Eye (tissue), 1 donor: ENCODE results near the gene TACC2.
"Not testable (repeated sequence)": the region's sequence is repeated elsewhere in the genome, so short reads cannot be mapped to it uniquely, and the experiment has no call there.

Experiments used
- DNase-seq: peaks from one replicate; pipeline ENCODE4 v3.0.0-alpha.2; 2015

TACC2 gene

GRCh38 chr10:121988361-121989324 is at the start of gene TACC2:
TACC2 (plus strand) TSS chr10:121989163; CDS start chr10:122021982, 32,819 bp downstream.
- no peak for DNase-seq

- DNase-seq: no peak
Observed at GRCh38 chr10:121941532-121941931, 47.4 kb upstream of the TACC2 start.

GRCh38 chr10:121942749-121943416 is 46.1 kb upstream of the TACC2 start:
- DNase-seq: peak; percentile 36

- no peak for DNase-seq
Observed at GRCh38 chr10:121947343-121948330, 41.3 kb upstream of the TACC2 start.

GRCh38 chr10:121949049-121949448 is 39.9 kb upstream of the TACC2 start:
- DNase-seq: no peak

- DNase-seq: peak; percentile 67
Observed at GRCh38 chr10:121949451-121949850, 39.5 kb upstream of the TACC2 start.

- no peak for DNase-seq
Observed at GRCh38 chr10:121952226-121952625, 36.7 kb upstream of the TACC2 start.

GRCh38 chr10:121956111-121957061 is 32.6 kb upstream of the TACC2 start:
- no peak for DNase-seq

- DNase-seq: no peak
Observed at GRCh38 chr10:121959671-121960070, 29.3 kb upstream of the TACC2 start.

- peak; percentile 71 for DNase-seq
Observed at GRCh38 chr10:121961456-121961855, 27.5 kb upstream of the TACC2 start.

- no peak for DNase-seq
Observed at GRCh38 chr10:121965996-121966395, 23.0 kb upstream of the TACC2 start.

- DNase-seq: not testable (repeated sequence)
Observed at GRCh38 chr10:121969086-121969485, 19.9 kb upstream of the TACC2 start.

- no peak for DNase-seq
Observed at GRCh38 chr10:121974019-121974534, 14.9 kb upstream of the TACC2 start.

GRCh38 chr10:121974535-121975294 is 14.2 kb upstream of the TACC2 start, which contains the start of gene NSMCE4A:
NSMCE4A (minus strand) TSS chr10:121975217; CDS start chr10:121975165, 52 bp downstream.
- peak; percentile 93 for DNase-seq

- DNase-seq: no peak
Observed at GRCh38 chr10:121975295-121976086, 13.5 kb upstream of the TACC2 start.

GRCh38 chr10:121976607-121977006 is 12.4 kb upstream of the TACC2 start:
- no peak for DNase-seq

- DNase-seq: no peak
Observed at GRCh38 chr10:121978511-121978910, 10.5 kb upstream of the TACC2 start.

GRCh38 chr10:121981346-121981745 is 7.6 kb upstream of the TACC2 start:
- DNase-seq: no peak

GRCh38 chr10:121983852-121984251 is 5.1 kb upstream of the TACC2 start:
- DNase-seq: no peak
